Fibroblast of villous mesenchyme (primary cell): ENCODE results near the gene UNC13C. TPM values are rescaled to one million over a fixed set of nuclear protein-coding genes. Genes with fewer than 3 reads are reported as not detected.

ENCODE experiments used
- DNase-seq: peaks from one replicate; pipeline ENCODE4 v3.0.0-alpha.2; 2010; ENCODE audit warnings: low read depth
- H3K4me3 ChIP-seq: 2 replicates; pipeline ENCODE4 v1.5.1; 2011; ENCODE audit warnings: low read depth, mild to moderate bottlenecking, low read length
- CTCF ChIP-seq: IDR thresholded peaks from 2 replicates; pipeline ENCODE4 v1.5.1; 2012; ENCODE audit warnings: low read depth, mild to moderate bottlenecking, low read length; ENCODE audit not compliant: insufficient read depth
- total RNA-seq: library from RNA; depleted of rRNA; stranded (reverse); fragments of >200 nt; gene quantifications from 2 replicates; pipeline ENCODE4 v1.2.3, GENCODE V29; 2012

Gene UNC13C
- total RNA-seq, 1 donor: not detected

GRCh38 chr15:54520616-54521015, 542.4 kb downstream of the UNC13C start:
- no peak for DNase-seq
- TF ChIP-seq CTCF: no peak
- no peak overlapping the region for H3K4me3 ChIP-seq

GRCh38 chr15:54521206-54521605, 543.0 kb downstream of the UNC13C start:
- TF ChIP-seq CTCF: no peak
- no peak for DNase-seq
- no peak overlapping the region for H3K4me3 ChIP-seq

DNA sequence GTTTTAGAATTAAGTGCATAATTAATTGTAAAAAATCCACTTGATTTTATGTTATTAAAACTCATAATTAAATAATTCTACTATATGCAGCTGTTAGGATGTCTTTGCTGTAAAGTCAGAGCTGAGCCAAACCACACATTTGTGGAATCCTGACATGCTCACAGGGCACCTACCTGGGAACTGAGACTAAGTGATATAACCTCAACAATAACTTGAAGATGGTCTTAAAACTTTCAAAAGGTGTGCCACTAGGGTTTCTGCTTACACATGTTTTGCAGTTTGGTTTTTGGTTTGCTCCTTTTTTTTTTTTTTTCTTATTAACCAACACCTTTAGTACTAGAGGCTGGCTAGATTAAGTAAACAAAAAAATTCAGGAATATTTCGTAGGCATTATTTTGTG, 549.8 kb downstream of the UNC13C start:
- no peak overlapping the region for H3K4me3 ChIP-seq
- DNase-seq: no peak
- no peak for TF ChIP-seq CTCF

GRCh38 chr15:54540721-54541120, 562.5 kb downstream of the UNC13C start:
- TF ChIP-seq CTCF: no peak
- DNase-seq: no peak
- no peak overlapping the region for H3K4me3 ChIP-seq

DNA sequence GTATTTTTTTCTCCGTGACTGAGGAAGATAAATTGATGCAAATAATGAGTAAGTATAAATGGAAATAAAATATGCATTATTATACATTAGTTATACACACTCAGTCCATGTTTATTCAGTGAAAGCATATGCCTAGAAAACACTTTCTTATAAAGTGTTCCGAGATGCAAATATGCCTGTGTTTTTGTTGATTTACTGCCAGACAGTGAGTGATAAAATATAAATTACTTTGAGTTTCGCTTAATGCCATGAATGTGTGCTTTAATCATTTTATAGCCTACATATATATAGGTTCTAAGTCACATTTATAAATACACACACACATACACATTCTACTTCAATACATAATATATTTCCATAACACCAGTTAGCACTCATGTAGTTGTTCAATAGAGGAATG, 569.2 kb downstream of the UNC13C start:
- DNase-seq: no peak
- H3K4me3 ChIP-seq: no peak overlapping the region
- no peak for TF ChIP-seq CTCF

GRCh38 chr15:54550954-54551353, 572.7 kb downstream of the UNC13C start:
- DNase-seq: no peak
- H3K4me3 ChIP-seq: no peak overlapping the region

More at GRCh38 chr15:54550954-54551353, 572.7 kb downstream of the UNC13C start:
- no peak for TF ChIP-seq CTCF
